ENCODE results near the gene PRKCSH. TPM values are rescaled to one million over a fixed set of nuclear protein-coding genes. Genes with fewer than 3 reads are reported as not detected.

Gene PRKCSH
- polyA plus RNA-seq, 1 of the 3 experiments (the other 2 are of a cell fraction), result 502 TPM

DNA sequence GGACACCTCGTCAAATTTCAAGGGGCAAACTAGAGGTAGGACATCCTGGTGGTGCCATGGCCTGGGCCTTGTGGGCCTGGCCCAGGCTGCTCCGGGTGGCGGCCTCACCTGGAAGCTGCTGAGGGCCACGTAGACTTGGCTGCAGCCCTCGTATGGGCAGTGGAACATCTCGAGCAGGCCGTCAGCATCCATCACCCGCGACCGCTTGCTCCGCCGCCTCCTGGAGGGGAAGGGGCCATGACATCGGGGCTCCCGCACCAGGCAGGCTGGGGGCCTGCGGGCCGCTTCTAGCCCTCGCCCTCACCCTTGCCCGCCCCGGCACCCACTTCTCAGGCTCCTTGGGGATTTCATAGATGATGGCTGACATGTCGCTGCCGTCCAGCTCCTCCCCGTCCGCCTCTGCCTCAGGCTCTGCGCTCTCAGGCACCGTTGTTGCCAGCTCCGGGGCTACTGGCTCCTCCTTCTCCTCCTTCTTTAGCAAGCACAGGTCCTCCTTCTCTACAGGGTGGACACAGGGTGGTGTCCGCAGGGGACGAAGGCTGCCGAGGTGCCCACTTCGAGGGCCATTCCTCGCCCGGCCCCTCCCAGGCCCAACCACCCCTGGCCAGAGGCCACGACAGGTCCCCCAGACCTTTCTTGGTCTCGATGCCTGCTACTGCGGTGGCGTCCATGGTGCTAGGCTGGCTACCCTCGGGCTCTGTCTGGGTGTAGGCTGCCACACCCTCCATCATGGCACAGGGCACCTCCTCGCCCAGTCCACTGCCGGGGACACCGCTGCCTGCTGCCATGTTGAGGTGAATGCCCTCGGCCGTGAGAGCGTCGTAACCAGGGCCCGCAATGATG, 51.4 kb downstream of the PRKCSH start:
- CTCF ChIA-PET, result interaction anchor here (1.2 kb wide), 1 partner anchor 35 kb away, joined by 3 read pairs; no protein-coding TSS in a partner anchor
- WGBS (ENCODE audit: low lambda C conversion rate), result 95% methylated on average over 26 of the region's 45 CpGs
- Histone ChIP-seq H3K9me3 (no peaks in the 10 kb centered on the region), H3K4me3 (ENCODE audit: low read depth in 2 of 2, low read length in 1 of 2) (no peak overlapping the region), H3K9me2 (no peaks in the 10 kb centered on the region), H3F3A (replicated peaks; ENCODE audit: insufficient read depth) (no peaks in the 10 kb centered on the region), H4K20me1 (ENCODE audit: insufficient read depth) (no peaks in the 10 kb centered on the region), H3K79me2 (ENCODE audit: insufficient read depth) (no peaks in the 10 kb centered on the region), H3K9ac (no peak overlapping the region), H3K27me3 (ENCODE audit: insufficient read depth) (no peaks in the 10 kb centered on the region; the same call in 1 of the 2 replicates), H3K27ac (ENCODE audit: low read depth in 2 of 2, low read length in 1 of 2) (no peak overlapping the region), H2AFZ (ENCODE audit: low read depth) (no peak overlapping the region), H3K36me3 (replicated peaks in 1 of 2; ENCODE audit: control insufficient read depth in 1 of 2, insufficient read depth in 2 of 2, low read length in 1 of 2) (no peaks in the 10 kb centered on the region), H3K4me1 (ENCODE audit: control insufficient read depth in 1 of 2, insufficient read depth in 2 of 2, low read depth in 1 of 2, low read length in 1 of 2) (peaks cover 0 to 3% of the 10 kb centered on the region in 2 experiments; a peak in 1 of 4 replicates), H3K4me2 (no peak overlapping the region)
- POLR2A ChIA-PET, result interaction anchor here (0.6 kb wide), 1 partner anchor 23 kb away, joined by 3 read pairs; no protein-coding TSS in a partner anchor
- peak; percentile 29 for DNase-seq
- TF ChIP-seq FOXJ3 (CRISPR knock-in tag; IDR thresholded peaks at IDR 0.05), result no peak
- TF ChIP-seq, protein P1, sequence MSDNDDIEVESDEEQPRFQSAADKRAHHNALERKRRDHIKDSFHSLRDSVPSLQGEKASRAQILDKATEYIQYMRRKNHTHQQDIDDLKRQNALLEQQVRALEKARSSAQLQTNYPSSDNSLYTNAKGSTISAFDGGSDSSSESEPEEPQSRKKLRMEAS (IDR thresholded peaks at IDR 0.05; ENCODE audit: low read depth), result no peak
- TF ChIP-seq NFIC (IDR thresholded peaks at IDR 0.05; ENCODE audit: borderline replicate concordance), result no peak
- TF ChIP-seq GATA2 (CRISPR knock-in tag; IDR thresholded peaks at IDR 0.05), result no peak
- TF ChIP-seq, protein P2, sequence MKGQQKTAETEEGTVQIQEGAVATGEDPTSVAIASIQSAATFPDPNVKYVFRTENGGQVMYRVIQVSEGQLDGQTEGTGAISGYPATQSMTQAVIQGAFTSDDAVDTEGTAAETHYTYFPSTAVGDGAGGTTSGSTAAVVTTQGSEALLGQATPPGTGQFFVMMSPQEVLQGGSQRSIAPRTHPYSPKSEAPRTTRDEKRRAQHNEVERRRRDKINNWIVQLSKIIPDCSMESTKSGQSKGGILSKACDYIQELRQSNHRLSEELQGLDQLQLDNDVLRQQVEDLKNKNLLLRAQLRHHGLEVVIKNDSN (IDR thresholded peaks at IDR 0.05; ENCODE audit: borderline replicate concordance, low read depth), result no peak
- TF ChIP-seq YY1 (IDR thresholded peaks at IDR 0.05; ENCODE audit: low read depth), result no peak
- TF ChIP-seq ELF1 (IDR thresholded peaks at IDR 0.05), result no peak
- TF ChIP-seq, protein P3, sequence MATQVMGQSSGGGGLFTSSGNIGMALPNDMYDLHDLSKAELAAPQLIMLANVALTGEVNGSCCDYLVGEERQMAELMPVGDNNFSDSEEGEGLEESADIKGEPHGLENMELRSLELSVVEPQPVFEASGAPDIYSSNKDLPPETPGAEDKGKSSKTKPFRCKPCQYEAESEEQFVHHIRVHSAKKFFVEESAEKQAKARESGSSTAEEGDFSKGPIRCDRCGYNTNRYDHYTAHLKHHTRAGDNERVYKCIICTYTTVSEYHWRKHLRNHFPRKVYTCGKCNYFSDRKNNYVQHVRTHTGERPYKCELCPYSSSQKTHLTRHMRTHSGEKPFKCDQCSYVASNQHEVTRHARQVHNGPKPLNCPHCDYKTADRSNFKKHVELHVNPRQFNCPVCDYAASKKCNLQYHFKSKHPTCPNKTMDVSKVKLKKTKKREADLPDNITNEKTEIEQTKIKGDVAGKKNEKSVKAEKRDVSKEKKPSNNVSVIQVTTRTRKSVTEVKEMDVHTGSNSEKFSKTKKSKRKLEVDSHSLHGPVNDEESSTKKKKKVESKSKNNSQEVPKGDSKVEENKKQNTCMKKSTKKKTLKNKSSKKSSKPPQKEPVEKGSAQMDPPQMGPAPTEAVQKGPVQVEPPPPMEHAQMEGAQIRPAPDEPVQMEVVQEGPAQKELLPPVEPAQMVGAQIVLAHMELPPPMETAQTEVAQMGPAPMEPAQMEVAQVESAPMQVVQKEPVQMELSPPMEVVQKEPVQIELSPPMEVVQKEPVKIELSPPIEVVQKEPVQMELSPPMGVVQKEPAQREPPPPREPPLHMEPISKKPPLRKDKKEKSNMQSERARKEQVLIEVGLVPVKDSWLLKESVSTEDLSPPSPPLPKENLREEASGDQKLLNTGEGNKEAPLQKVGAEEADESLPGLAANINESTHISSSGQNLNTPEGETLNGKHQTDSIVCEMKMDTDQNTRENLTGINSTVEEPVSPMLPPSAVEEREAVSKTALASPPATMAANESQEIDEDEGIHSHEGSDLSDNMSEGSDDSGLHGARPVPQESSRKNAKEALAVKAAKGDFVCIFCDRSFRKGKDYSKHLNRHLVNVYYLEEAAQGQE (IDR thresholded peaks at IDR 0.05; ENCODE audit: low read depth, low read length), result no peak
- TF ChIP-seq, protein P4, sequence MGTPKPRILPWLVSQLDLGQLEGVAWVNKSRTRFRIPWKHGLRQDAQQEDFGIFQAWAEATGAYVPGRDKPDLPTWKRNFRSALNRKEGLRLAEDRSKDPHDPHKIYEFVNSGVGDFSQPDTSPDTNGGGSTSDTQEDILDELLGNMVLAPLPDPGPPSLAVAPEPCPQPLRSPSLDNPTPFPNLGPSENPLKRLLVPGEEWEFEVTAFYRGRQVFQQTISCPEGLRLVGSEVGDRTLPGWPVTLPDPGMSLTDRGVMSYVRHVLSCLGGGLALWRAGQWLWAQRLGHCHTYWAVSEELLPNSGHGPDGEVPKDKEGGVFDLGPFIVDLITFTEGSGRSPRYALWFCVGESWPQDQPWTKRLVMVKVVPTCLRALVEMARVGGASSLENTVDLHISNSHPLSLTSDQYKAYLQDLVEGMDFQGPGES (IDR thresholded peaks at IDR 0.05; ENCODE audit: low read depth, low read length), result no peak
- TF ChIP-seq TEAD4 (IDR thresholded peaks at IDR 0.05; ENCODE audit: borderline replicate concordance, insufficient read depth), result no peak
- no peak for TF ChIP-seq EZH2phosphoT487 (IDR thresholded peaks at IDR 0.05; ENCODE audit: borderline replicate concordance, low read depth)
- TF ChIP-seq MEF2A (IDR thresholded peaks at IDR 0.05; ENCODE audit: borderline replicate concordance, low read depth), result no peak
- TF ChIP-seq FOSL2 (IDR thresholded peaks at IDR 0.05; ENCODE audit: borderline replicate concordance, low read depth), result no peak

All from SK-N-SH (cell line).